ENCODE measurements around the gene MRPS18A. TPM values are rescaled to one million over a fixed set of nuclear protein-coding genes. Genes with fewer than 3 reads are reported as not detected.

MRPS18A gene
- total and polyA plus RNA-seq, 2 of the 13 experiments (the other 11 are each of a cell fraction or from before 2014, with no cell fraction given): 87.8 to 89.1 TPM

DNA sequence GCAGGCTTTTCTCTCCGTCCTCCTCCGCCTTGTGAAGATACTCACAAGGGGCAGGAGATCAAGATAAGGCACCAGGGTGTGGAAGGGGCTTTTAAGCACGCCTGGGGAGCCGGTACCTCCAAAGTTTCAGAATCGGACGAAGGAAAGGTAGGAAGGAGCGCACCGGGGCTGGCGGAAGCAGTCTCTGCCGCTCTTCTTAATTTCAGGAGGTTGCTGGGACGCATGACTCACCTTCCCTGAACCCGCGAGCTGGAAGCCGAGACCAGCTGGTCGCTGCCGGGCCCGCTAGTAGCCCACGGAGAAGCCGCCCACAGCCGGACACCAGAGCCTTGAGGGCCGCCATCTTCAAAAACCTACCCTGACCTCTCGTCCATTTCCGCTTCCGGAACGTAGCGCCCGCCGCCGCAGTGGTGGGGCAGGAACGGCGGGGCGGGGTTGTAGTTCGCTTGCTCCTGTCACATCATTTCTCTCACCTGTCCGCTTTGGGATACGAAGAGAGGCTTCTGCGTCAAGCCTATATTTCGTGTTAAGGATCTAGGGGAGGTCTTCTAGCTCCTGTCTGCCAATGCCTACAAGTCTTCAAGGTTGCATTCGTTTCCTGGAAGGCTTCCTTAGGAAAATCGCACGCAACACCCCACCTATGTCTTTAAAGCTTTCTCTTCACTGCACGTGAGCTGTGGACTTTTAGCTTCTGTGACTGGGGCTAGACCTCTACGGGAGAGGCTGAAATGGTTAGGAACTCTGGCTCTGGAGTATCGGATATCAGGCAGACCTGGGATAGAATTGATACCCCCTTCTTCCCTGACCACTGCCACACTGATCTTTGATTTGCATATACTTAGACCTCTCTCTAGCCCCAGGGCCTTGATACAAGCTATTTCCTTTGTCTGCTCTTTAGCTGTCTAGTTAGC, at the start of gene MRPS18A (continued):
- TF ChIP-seq ATF7-NPFF (CRISPR knock-in tag; IDR thresholded peaks at IDR 0.05; ENCODE audit: low read depth) (peak; percentile 89), ZNF776 (CRISPR knock-in tag; IDR thresholded peaks at IDR 0.05) (no peak), ZSCAN25 (CRISPR knock-in tag; IDR thresholded peaks at IDR 0.05) (no peak), ZNF280D (CRISPR knock-in tag; IDR thresholded peaks at IDR 0.05) (peak; percentile 86; the same call in 1 of the 2 replicates), ZNF879 (CRISPR knock-in tag; IDR thresholded peaks at IDR 0.05) (no peak), NPAS2 (CRISPR knock-in tag; IDR thresholded peaks at IDR 0.05; ENCODE audit: borderline replicate concordance) (no peak), RFX1 (IDR thresholded peaks at IDR 0.05) (no peak), MED1 (CRISPR knock-in tag; IDR thresholded peaks at IDR 0.05) (peak; percentile 59), ZNF451 (CRISPR knock-in tag; IDR thresholded peaks at IDR 0.05) (0 out of 2 replicates have a peak, but pooled peaks have one; percentile 40), ZMAT3 (CRISPR knock-in tag; conservative IDR thresholded peaks at IDR 0.05) (no peak), SMAD9 (CRISPR knock-in tag; IDR thresholded peaks at IDR 0.05) (no peak), TOPORS (CRISPR knock-in tag; IDR thresholded peaks at IDR 0.05) (no peak), PLRG1 (conservative IDR thresholded peaks at IDR 0.05) (no peak), TGIF2 (CRISPR knock-in tag; IDR thresholded peaks at IDR 0.05) (peak; percentile 59), CC2D1A (CRISPR knock-in tag; IDR thresholded peaks at IDR 0.05) (no peak), SUZ12 (IDR thresholded peaks at IDR 0.05; ENCODE audit: low read depth, low read length) (no peak)
- TF ChIP-seq, protein P1, sequence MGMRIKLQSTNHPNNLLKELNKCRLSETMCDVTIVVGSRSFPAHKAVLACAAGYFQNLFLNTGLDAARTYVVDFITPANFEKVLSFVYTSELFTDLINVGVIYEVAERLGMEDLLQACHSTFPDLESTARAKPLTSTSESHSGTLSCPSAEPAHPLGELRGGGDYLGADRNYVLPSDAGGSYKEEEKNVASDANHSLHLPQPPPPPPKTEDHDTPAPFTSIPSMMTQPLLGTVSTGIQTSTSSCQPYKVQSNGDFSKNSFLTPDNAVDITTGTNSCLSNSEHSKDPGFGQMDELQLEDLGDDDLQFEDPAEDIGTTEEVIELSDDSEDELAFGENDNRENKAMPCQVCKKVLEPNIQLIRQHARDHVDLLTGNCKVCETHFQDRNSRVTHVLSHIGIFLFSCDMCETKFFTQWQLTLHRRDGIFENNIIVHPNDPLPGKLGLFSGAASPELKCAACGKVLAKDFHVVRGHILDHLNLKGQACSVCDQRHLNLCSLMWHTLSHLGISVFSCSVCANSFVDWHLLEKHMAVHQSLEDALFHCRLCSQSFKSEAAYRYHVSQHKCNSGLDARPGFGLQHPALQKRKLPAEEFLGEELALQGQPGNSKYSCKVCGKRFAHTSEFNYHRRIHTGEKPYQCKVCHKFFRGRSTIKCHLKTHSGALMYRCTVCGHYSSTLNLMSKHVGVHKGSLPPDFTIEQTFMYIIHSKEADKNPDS (CRISPR knock-in tag; IDR thresholded peaks at IDR 0.05): no peak
- TF ChIP-seq, protein P2, sequence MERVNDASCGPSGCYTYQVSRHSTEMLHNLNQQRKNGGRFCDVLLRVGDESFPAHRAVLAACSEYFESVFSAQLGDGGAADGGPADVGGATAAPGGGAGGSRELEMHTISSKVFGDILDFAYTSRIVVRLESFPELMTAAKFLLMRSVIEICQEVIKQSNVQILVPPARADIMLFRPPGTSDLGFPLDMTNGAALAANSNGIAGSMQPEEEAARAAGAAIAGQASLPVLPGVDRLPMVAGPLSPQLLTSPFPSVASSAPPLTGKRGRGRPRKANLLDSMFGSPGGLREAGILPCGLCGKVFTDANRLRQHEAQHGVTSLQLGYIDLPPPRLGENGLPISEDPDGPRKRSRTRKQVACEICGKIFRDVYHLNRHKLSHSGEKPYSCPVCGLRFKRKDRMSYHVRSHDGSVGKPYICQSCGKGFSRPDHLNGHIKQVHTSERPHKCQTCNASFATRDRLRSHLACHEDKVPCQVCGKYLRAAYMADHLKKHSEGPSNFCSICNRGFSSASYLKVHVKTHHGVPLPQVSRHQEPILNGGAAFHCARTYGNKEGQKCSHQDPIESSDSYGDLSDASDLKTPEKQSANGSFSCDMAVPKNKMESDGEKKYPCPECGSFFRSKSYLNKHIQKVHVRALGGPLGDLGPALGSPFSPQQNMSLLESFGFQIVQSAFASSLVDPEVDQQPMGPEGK (CRISPR knock-in tag; IDR thresholded peaks at IDR 0.05): peak; percentile 78
- TF ChIP-seq, protein P3, sequence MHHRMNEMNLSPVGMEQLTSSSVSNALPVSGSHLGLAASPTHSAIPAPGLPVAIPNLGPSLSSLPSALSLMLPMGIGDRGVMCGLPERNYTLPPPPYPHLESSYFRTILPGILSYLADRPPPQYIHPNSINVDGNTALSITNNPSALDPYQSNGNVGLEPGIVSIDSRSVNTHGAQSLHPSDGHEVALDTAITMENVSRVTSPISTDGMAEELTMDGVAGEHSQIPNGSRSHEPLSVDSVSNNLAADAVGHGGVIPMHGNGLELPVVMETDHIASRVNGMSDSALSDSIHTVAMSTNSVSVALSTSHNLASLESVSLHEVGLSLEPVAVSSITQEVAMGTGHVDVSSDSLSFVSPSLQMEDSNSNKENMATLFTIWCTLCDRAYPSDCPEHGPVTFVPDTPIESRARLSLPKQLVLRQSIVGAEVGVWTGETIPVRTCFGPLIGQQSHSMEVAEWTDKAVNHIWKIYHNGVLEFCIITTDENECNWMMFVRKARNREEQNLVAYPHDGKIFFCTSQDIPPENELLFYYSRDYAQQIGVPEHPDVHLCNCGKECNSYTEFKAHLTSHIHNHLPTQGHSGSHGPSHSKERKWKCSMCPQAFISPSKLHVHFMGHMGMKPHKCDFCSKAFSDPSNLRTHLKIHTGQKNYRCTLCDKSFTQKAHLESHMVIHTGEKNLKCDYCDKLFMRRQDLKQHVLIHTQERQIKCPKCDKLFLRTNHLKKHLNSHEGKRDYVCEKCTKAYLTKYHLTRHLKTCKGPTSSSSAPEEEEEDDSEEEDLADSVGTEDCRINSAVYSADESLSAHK (CRISPR knock-in tag; IDR thresholded peaks at IDR 0.05; ENCODE audit: borderline replicate concordance): no peak

Measured in HepG2 (cell line).